Embryonic facial prominence (tissue), 1 donor: ENCODE data around the gene APBB2.
"Not testable (repeated sequence)": the region's sequence is repeated elsewhere in the genome, so short reads cannot be mapped to it uniquely, and the experiment has no call there.

Source experiments
- DNase-seq: peaks from one replicate; pipeline ENCODE4 v3.0.0-alpha.2; 2016; ENCODE audit errors: extremely low spot score

APBB2 gene

GRCh38 chr4:41157009-41157408 lies 57.3 kb downstream of the APBB2 start:
- DNase-seq = no peak

GRCh38 chr4:41156574-41156973 lies 57.8 kb downstream of the APBB2 start:
- DNase-seq = no peak

- no peak for DNase-seq
These were observed 59.0 kb downstream of the APBB2 start for GRCh38 chr4:41155194-41155830.

- DNase-seq = no peak
These were observed 59.5 kb downstream of the APBB2 start for GRCh38 chr4:41154814-41155177.

- DNase-seq = no peak
These were observed 60.1 kb downstream of the APBB2 start for GRCh38 chr4:41154010-41154813.

- no peak for DNase-seq
These were observed 63.9 kb downstream of the APBB2 start for GRCh38 chr4:41150401-41150800.

- not testable (repeated sequence) for DNase-seq
These were observed 64.8 kb downstream of the APBB2 start for GRCh38 chr4:41149568-41149967.

GRCh38 chr4:41148931-41149330 lies 65.4 kb downstream of the APBB2 start:
- DNase-seq = no peak

- DNase-seq = no peak
These were observed 66.0 kb downstream of the APBB2 start for GRCh38 chr4:41148292-41148691.

GRCh38 chr4:41147570-41147969 lies 66.8 kb downstream of the APBB2 start:
- DNase-seq = not testable (repeated sequence)

- DNase-seq = no peak
These were observed 67.4 kb downstream of the APBB2 start for GRCh38 chr4:41146716-41147506.

- no peak for DNase-seq
These were observed 68.1 kb downstream of the APBB2 start for GRCh38 chr4:41146196-41146595.

- no peak for DNase-seq
These were observed 68.7 kb downstream of the APBB2 start for GRCh38 chr4:41145571-41146078.

GRCh38 chr4:41144812-41145211 lies 69.5 kb downstream of the APBB2 start:
- DNase-seq = no peak

GRCh38 chr4:41144040-41144379 lies 70.3 kb downstream of the APBB2 start:
- no peak for DNase-seq

GRCh38 chr4:41143311-41144039 lies 70.9 kb downstream of the APBB2 start:
- DNase-seq = peak; percentile 95

GRCh38 chr4:41142376-41143310 lies 71.7 kb downstream of the APBB2 start:
- peak; percentile 25 for DNase-seq

GRCh38 chr4:41141900-41142299 lies 72.4 kb downstream of the APBB2 start:
- DNase-seq = no peak

GRCh38 chr4:41140410-41140809 lies 73.9 kb downstream of the APBB2 start:
- DNase-seq = no peak

GRCh38 chr4:41137879-41138278 lies 76.5 kb downstream of the APBB2 start:
- no peak for DNase-seq

- no peak for DNase-seq
These were observed 77.9 kb downstream of the APBB2 start for GRCh38 chr4:41136456-41136855.
